GM18502 (cell line): ENCODE results near the gene C10orf53.

Source experiments
- ATAC-seq: cut with Tn5 transposase; IDR thresholded peaks from one replicate; pipeline ENCODE4 v1.9.1; 2021; ENCODE audit warnings: mild to moderate bottlenecking; ENCODE audit not compliant: unreplicated experiment, poor library complexity

Gene C10orf53

DNA sequence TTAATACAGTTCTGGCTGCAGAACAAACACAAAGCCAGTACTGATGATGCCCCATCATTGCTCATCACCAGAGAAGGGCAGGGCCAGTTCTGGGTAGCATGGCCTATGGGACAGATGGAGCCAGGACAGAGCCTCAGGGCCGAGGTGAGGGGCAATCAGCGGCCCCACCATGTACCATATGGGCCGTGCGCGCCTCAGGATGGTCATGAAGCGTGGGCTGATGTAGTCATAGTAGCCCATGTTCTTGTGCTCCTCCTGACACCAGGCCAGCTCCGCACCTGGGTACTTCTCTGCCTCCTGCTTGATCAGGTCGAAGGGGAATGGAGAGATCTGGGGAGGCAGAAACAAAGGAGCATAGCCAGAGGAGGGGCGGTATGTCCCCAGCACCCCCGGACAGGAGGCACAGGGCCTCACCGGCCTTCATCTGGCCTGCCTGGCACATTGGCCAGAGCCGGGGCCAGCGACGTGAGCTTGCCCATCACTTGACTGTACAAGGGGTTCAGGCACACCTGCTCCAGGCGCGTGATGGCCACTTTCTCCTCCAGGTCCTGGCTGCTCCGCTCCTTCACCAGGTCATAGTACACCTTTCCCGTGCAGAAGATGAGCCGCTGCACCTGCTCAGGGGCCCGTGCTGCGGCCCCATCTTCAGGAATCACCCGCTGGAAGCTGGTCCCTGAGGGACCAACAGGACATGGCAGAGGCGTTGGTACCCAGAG lies 56.6 kb downstream of the C10orf53 start:
- ATAC-seq, result no peak

DNA sequence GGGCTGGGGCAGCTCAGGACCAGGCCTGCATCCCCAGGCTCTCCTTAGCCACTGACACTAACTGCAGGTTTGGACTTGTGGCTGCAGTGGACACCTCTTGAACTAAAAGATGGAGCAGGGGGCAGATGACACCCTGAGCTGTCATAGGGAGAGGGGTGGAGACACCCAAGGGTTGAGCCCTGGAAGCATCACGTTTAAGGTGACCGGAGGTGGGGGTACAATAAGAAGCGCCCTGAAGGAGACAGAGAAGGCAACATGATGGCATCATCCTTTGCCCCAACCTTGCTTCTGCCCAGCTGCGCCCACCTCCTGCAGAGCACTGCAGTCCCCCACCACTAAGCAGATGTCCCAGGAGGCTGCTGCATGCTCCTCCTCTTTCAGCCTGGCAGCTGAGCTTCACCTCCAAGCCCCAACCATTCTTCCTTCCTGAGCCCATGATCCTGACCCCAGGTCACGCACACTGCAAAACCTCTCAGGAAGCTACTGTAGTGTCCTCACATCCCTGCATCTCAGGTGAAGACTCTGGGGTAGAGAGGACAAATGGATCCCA lies 57.2 kb downstream of the C10orf53 start:
- ATAC-seq, result no peak

DNA sequence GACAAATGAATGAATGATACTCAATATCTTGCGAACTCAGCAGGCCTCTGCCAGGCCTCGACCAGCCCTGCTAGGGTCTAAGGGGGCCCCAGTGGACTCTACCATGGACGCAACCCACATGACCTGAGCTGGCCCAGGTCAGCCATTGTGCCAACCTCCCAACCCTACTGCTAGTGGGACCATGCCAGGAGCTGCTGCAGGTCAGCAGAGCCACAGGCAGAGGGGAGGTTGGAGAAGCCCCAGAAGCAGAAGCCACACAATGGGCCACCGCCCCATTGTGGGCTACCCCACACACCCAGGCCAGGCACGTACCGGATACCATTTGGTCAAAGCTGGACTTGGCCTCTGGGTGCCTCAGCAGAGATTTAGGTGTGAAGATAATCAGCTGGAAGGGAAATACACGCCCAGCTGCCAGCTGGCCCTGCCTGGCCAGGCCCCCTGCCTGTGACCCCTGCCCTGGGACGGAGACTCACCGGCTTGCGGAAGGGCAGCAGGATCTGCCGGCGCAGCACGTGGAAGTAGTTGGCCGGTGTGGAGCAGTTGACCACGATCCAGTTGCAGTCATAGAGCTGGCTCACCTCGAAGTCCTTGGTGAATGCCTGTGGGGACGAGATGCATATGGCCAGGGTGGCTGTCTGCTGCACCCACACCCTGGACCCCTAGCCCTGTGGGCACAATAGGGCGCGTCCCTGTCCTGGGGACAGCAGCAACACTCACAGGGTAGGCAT lies 58.2 kb downstream of the C10orf53 start:
- no peak for ATAC-seq

DNA sequence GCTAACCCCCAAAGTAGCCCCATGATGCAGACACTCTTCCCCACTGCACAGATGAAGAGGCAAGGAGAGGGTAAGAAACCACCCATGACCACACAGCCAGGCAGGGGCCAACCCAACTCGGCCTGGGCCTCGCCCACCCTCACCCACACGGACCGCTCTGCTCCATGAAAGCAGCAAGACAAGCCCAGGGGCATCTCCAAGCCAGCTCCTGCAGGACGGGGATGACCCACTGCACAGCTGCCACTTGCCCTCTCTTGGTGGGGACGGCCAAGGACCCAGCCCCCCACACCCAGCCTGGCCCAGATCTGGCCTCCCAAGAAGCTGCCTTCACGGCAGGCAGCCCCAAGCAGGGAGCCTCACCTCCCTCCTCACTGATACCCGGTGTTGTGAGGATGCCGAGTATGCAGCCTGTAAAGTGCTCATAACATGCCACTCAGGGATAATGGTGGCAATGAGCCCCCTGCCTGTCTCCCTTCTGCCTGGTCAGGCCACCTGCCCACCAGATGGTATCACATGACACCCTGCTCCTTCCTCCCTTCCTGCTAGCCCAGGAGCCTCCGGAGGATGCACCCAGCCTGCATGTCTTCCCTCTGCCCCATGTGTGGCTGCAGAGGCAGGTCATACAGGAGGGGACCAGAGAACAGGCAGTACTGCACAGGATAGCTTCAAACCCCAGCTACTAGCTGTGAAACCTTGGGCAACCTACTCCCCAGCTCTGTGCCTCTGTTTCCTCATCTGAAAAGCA lies 59.3 kb downstream of the C10orf53 start:
- ATAC-seq, result no peak

DNA sequence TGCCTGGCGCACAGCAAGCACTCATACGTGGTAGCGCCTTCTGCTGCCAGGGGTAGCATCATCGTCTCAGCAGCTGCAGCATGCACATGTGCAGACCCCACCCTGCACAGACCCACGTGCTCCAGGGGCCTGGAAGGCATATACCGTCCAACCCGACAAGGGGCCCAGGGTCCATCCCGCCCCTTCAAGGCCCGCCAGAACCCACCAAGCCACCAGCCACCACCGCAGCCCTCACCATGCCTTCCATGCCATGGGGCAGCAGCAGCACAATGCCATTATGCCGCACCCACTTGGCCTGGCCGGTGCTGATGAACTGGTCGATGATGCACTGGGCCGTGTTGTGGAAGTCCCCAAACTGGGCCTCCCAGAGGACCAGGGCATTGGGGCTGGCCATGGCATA lies 60.0 kb downstream of the C10orf53 start:
- ATAC-seq, result no peak

DNA sequence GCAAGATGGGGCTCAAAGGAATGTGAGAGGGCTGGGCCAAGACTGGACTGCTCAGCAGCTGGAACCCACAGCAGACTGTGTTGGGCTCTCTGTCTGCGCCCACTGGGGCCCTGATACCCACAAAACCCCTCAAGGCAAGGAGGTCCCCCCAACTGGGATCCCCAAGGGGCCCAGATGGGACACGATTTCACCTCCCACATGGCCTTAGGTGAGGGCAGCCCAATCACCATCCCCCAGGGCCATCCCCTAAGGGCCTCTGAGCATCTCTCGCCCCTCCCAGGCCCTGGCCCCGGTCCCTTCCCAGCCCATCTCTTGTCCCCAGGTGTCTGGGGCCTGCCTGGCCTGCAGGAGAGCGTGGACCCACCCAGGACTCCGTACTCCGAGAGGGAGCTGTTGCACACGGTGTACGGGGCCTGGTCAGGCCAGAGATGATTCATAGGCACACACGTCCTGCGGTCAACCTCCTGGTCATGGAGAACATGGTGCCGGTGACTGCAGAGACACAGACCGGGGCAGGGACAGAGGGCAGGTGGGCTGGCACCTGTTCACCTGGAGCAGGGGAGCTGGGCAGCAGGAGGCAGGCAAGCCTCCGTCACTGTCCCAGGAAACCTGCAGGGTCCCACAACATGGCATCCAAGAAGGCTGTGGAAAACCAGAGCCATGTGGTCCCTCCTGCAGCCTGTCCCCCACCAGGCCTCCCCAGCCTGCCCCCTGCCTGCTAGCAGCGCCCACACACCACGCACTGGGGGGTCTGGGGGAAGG lies 61.1 kb downstream of the C10orf53 start:
- ATAC-seq, result no peak

DNA sequence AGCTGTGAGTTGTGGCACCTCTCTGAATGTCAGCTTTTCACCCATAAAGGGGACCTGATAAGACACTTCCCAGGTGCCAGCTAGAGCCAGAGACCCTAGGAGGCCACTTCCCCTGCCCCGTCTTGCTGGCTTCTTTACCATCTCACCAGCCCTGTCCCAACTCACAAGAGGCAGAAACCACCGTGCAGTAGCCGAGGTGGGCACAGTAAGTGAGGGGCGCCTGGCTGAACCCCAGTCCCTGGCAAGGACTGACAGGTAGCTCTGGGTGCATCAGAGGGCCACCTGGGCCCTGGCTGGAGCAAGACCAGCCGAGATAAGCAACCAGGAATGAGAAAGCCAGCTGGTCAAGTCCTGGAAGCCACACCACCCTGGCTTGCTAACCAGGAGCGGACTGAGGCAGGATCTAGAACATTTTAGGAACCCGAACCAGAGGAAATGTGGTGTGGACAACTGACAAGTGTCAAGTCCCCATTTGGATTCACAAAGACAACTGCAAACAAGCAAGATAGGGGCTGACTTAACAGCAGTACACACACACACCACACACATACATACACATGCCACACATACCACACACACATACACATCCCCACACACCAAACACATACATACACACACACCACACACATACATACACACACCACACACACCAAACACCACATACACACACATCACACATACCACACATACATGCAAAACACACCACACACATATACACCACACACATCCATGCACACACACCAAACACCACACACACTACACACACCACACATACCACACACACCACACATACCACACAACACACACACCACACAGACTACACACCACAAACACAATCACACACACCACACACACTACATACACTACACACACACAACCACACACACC lies 61.9 kb downstream of the C10orf53 start:
- no peak for ATAC-seq

DNA sequence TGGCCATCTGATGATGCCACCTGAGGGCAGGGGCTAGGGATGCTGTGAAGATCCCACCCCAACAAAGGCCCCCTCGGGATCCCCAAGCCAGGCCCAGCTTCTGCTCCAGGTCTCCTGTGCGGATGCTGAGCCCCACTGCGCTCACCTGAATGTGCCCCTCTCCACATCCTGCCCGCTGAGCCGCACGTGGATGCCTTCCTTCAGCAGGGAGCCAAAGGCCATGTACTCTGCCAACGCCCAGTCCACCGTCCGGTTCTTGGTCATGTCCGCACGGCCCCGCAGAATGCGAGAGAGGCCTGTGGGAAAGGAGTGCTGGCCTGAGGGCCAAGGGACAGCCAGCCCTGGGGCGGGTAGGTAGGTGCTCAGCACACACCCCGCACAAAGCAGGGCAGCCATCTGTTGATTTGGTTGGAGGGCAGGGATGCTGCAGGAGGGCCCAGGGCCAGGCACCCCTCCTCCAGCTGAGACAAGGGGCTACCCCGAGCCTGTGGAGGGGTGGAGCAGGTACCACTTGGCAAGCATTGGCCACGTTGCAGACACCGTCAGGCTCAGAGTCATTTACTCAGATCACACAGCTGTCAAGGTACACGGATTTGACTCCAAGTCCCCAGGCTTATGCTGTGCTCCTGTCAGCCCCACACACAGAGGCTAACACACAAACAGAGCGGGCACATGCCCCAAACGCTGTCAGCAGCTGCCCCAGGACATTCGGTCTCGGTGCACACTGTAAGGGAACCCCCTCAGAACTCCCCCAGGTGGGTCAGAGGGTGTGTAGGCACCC lies 63.4 kb downstream of the C10orf53 start:
- ATAC-seq, result no peak

DNA sequence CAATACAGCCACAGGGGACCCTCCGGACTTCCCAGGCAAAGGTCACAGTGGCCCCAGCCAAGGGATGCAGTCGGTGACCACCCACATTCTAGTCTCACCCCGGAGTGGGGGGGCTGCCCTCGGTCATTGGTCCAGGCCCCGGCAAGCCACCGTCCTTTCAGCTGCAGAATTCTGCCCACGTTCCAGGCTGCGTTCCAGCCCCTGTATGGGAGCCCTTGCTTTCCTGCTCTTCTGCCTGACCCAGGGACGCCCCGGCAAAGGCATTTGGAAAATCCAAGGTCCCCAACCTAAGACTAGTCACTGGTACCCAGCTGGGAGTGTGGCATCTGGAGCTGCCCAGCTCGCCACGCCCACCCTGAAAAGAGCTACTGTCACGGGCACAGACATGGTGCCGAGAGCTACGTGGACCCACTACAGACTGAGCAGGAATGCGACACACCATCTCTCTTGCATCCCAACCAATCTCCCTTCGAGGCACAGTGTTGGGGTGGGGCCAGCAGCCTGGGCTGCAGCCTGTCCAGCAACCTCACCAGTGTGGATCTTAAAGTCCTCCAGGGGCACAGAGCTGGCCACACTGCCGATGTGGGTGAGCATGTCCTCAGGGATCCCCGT lies 64.1 kb downstream of the C10orf53 start:
- ATAC-seq, result no peak

DNA sequence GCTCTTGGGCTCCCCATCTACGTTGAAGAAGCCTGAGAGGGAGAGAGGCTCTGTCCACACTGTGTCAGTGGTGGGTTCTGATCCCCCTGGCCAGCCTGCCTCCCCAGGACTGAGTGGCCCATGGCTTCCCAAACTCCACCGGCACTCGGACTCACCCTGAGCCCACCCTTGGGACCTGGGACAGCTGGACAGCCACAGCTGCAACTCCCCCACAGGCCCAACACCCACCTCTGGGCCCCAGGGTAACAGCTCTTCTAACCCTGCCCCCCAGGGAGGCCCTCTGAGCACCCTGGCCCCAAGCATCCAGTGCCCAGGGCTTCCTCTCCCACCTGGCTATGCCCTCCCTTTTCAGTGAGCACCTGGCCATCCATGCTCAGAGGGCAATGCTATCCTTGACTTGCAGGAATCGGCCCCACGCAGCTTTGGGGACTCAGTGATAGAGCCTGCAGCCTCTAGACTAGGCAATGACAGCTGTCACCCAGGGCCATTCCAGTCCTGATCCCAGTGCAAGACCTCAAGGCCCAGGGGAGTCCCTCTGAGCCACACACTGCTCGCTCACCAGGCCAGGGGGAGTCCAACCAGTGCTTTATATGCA lies 64.7 kb downstream of the C10orf53 start:
- no peak for ATAC-seq

DNA sequence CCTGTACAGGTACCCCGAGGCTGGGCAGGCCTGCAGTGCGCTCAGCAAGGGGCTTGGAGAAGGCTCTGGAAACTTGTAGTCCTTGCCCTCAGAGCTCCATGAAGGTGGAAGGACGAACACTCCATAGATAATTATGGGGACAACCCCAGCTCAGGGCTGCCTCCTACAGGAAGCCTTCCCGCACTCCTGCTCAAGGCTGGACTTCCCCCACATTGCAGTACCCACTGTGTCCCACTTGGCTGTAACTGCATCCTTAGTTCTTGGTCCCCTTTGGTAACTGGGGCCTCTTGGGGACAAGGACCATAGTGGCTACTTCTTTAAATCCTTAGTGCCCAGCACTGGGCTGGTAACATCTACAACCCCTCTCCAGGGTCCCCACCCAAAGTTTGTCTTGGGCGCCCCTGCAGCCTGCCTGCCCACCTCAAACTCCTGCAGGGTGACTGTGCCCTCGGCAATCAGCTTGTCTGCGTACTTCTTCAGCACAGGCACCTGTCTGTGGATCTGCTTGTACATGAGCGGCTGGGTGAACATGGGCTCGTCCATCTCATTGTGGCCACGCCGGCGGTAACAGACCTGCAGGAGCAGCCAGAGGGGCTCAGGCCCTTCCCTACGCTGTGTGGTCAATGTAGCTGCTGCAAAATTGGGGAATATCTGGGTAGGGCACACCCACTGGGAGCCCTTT lies 65.6 kb downstream of the C10orf53 start:
- no peak for ATAC-seq

DNA sequence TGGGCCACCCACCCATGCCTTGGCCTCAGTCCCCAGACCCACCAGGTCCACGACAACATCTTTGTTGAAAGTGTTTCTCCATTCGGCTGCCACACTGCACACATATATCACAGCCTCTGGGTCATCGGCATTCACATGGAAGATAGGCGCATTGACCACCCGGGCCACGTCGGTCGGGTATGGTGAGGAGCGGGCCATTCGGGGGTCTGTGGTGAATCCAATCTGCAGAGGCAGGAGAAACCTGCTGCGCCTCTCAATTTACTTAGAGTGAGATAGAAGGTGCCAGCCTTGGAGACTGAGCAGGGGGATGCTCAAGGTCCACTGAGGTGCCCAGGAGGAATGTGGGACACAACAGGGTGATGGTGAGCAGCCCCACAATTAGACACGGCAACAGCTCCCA lies 66.3 kb downstream of the C10orf53 start:
- no peak for ATAC-seq

DNA sequence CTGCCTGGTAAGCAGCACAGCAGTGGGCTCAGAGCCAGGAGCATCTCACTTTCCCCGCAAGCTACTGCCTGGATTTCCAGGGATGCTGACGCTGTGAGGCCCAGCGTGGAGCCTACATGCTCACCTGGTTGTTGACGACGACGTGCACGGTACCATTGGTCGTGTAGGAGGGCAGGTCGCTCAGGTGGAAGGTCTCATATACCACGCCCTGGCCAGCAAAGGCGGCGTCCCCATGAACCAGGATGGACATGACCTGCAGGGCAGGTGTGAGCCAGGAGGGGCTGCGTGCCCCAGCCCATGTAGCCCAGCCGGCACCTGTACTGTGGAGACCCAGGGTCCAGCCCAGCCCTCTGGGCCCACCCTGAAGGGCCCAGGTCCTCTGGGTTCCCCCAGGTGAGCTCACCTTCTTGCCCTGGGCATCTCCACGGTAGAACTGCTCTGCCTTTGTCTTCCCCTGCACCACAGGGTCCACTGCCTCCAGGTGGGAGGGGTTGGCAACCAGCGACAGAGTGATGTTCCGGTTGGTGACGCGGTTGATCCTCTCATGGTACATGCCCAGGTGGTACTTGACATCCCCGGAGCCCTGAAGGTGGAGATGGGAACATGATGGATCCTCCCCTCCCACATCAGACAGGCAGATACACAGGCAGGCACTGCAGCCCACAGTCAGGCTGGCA lies 67.3 kb downstream of the C10orf53 start:
- ATAC-seq, result no peak
